ENCODE results near the gene EDN2.

Gene EDN2

GRCh38 chr1:41485605-41486004 is 1.1 kb upstream of the EDN2 start:
- DNase-seq (ENCODE audit: low read depth in 2 of 3, low spot score in 2 of 3): no peak

- DNase-seq (ENCODE audit: low read depth in 2 of 3, low spot score in 2 of 3): no peak
Measured at GRCh38 chr1:41483960-41484401, 502 bp downstream of the EDN2 start.

DNA sequence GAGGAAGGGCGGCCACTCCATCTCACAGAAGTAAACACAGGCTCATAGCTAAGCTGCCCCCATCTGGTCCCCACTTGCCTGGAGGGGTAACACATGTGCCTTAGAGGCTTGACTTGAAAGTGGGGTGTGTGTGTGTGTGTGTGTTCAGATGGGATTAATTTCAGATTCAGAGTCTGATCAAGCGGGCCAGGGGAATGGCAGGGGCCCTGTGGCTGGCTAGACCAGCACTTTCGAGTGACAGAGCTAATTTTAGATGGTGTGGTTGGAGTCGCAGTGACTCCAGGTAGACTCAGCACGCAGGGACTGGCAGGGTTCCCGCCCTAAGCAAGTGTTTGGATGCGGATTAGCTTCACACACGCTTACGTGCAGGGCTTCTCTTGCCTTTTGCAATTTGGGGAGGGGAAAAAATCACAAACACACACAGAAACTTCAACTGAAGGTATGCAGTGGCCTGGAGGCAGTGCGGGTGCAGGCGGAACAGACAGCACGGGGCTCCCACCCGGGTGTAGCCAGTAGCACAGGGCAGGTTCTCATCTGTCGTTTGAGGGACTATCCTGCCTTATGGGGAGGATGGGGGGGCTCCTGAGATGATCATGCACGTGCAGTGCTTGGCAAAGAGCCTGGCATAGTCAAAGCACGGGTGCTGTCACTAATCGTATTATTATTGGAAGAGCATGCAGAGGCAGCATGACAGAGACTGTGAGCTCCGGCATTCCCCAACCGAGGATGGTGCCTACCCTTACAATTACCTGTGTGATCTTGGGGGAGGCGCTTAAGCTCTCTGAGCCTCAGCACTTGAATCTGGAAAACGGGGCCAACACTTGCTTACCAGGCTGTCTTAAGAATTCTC is 1.3 kb downstream of the EDN2 start:
- no peak for DNase-seq (ENCODE audit: low read depth in 2 of 3, low spot score in 2 of 3)

DNA sequence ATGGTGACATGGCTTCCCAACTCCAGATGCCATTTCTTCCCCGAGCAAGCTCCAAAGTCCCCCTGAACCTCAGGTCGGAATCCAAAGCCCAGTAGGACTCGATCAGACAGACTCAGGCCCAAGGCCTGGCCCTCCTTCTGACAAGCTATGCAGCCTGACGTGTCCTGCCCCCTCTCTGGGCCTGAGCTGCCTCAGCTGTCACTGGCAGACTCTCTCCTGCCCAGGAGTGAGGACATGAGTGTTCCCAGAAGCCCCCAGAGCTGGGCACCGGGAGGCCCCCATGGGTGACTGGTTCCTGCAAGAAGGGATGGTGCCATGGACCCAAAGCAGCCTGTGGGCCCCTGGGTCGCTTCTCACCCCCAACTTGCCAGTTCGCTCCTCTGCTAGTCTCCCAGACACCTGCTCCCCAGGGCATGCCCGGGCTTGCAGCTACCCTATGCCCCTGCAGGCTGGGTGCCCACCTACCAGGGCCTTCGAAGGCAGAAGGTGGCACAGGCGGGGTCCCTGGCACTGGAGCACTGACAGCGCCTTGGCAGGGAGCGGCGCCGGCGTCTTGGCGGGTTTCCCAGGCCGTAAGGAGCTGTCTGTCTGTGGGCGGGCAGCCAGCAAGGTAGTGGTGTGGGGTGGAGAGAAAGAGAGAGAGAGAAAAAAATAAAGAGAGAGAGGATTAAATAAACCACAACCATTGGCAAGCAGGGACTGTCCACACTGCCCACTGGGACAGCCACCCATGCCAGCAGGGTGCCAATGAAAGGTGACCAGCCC is 2.3 kb downstream of the EDN2 start:
- no peak for DNase-seq (ENCODE audit: low read depth in 2 of 3, low spot score in 2 of 3)

- DNase-seq (ENCODE audit: low read depth in 2 of 3, low spot score in 2 of 3): no peak
Measured at GRCh38 chr1:41481109-41481775, 3.2 kb downstream of the EDN2 start.

DNA sequence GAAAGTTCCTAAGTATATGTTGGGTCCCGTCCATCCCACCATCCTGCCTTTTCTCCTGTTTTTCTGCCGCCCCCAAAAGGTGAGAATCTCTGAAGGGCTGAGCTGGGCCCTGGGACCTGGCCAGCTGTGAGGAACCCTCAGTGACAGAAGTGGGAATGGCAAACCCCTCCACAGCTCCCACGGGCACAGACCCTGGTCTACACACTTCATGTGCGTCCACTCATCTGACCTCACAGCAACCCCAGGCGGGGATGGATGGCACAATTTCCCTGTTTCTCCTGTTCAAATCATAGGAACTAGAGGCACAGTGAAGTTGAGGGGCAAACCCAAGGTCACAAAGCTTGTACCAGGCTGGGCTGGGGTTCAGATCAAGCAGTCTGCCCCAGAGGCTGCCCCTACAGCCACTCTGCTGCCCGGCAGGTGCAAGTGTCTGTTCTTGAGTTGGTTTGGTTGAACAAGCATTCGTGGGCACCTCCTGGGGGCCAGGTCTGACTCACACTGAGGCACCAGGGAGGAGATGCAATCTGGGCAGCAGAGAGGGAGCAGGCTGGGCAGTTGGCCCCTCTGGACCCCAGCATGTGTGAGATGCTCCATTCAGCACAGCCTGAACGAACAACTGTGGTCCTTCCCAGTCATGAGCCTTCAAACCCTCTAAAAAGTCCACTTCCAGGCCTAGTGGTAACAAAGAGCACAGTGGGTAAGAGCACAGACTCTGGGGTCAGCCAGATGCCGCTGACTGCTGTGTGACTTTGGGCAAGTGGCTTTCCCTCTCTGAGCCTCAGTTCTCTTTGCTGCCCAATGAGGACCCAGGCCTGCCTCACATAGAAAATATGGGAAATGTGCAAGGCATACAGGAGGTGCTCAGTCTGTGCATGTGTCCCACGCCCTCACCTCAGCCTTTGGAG is 4.0 kb downstream of the EDN2 start:
- DNase-seq (ENCODE audit: low read depth in 2 of 3, low spot score in 2 of 3): no peak

GRCh38 chr1:41479808-41480160 is 4.7 kb downstream of the EDN2 start:
- no peak for DNase-seq (ENCODE audit: low read depth in 2 of 3, low spot score in 2 of 3)

GRCh38 chr1:41479000-41479807 is 5.3 kb downstream of the EDN2 start:
- no peak for DNase-seq (ENCODE audit: low read depth in 2 of 3, low spot score in 2 of 3)

GRCh38 chr1:41478118-41478748 is 6.2 kb downstream of the EDN2 start:
- no peak for DNase-seq (ENCODE audit: low read depth in 2 of 3, low spot score in 2 of 3)

- DNase-seq (ENCODE audit: low read depth in 2 of 3, low spot score in 2 of 3): no peak
Measured at GRCh38 chr1:41476807-41477361, 7.6 kb downstream of the EDN2 start.

DNA sequence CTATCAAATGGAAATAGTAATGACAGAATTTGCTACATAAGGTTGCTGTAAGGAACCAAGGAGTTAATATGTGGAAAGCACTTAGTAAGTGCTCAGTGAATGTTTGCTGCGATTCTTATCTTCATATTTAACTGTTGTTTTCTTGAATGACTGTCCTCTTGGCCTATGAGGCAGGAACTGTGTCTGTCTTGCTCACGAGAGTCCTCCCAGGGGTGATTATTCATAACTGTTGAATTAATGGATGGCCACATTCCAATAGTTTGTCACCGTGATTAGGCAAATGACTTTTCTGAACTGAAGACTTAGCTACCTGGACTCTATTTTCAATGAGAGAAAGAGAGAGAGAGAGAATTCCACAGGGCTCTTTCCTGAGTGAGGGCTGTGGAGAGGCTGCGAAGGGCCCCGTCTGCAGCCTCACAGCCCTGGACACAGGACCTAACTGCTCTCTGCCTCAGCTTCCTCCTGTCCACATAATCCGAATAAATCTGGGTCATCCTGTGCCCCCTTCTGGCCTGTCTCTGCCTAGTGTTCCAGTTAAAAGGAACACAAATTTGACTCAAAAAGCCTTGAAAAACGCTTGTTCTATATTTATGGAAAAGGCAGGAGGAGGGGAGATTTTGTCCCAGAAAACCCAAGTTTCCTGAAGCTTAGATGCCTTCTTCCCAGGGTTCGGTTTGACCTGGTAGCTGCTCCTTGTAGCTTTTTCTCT is 8.5 kb downstream of the EDN2 start:
- no peak for DNase-seq (ENCODE audit: low read depth in 2 of 3, low spot score in 2 of 3)

- no peak for DNase-seq (ENCODE audit: low read depth in 2 of 3, low spot score in 2 of 3)
Measured at GRCh38 chr1:41475346-41475745, 9.1 kb downstream of the EDN2 start.

DNA sequence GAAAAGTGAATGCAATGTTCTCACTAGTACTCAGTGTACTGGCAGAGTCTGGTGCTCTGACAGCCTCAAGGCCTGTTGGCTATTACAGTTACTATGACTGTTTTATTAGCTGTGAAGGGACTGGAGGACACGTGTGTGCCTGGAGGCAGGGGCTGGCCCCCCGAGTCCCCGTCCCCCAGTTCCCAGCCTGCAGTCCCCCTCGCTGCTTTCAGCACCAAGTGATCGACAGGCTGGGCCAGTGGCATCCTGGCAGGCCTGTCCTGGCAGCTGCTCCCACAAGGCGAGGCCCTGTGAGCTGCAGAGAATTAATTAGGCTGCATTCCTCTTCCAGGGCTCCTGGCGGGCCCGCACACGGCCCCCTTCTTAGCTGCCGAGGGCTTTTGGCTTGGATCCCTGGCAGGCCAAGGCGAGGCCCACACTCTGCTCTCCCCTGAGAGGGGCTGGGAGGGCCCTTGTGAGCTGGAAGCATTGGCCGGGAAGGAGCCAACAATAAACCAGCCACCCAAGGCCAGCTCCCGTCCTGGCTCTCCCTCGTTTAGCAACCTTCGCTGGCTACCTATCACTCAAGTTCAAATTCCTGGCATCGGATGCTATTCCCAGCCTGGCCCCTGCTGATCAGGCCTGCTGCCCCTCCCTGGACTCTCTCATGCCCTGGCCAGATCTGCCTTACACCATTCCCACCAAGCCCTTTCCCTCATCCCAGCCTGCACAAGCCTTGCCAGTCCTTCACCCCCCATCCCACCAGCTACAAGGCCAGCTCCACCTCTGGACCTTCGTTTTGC is 9.8 kb downstream of the EDN2 start:
- DNase-seq (ENCODE audit: low read depth in 2 of 3, low spot score in 2 of 3): no peak

- DNase-seq (ENCODE audit: low read depth in 2 of 3, low spot score in 2 of 3): no peak
Measured at GRCh38 chr1:41473738-41474362, 10.6 kb downstream of the EDN2 start.

GRCh38 chr1:41471658-41472057 is 12.8 kb downstream of the EDN2 start:
- no peak for DNase-seq (ENCODE audit: low read depth in 2 of 3, low spot score in 2 of 3)

GRCh38 chr1:41469706-41470105 is 14.8 kb downstream of the EDN2 start:
- DNase-seq (ENCODE audit: low read depth in 2 of 3, low spot score in 2 of 3): no peak

- DNase-seq (ENCODE audit: low read depth in 2 of 3, low spot score in 2 of 3): no peak
Measured at GRCh38 chr1:41468122-41468762, 16.2 kb downstream of the EDN2 start.
